GM12865 (cell line): ENCODE measurements around the gene TRIM51.

Source experiments
- DNase-seq: peaks from one replicate; pipeline ENCODE4 v3.0.0; 2010; ENCODE audit warnings: low read depth
- H3K4me3 ChIP-seq: 2 replicates; pipeline ENCODE4 v1.5.1; 2011; ENCODE audit warnings: mild to moderate bottlenecking, low read depth, low read length, control low read depth
- CTCF ChIP-seq: IDR thresholded peaks from 2 replicates; pipeline ENCODE4 v1.5.1; 2011; ENCODE audit warnings: low read length, control low read depth, low read depth, inconsistent platforms; ENCODE audit not compliant: insufficient read depth; ENCODE audit errors: missing control alignments

Gene TRIM51

DNA sequence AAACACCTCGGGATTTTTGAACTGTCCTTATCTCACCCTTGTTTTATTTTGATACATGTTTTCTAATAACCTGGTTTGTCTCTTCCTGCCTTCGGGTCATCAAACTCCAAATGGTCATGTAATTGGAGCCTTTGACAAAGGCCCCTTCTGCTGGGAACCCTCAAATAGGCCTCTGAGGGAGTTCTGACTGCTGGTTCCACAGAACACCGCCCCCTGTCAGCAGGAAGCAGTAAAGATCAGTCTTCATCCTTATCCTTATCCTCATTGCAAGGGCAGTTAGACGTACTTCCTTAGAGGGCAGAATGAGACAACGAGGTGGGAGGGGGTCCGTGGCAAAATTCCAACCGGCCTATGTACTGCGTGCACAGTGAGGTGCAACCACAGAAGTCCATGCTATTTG, 12.1 kb downstream of the TRIM51 start:
- no peak for DNase-seq
- H3K4me3 ChIP-seq = no peak overlapping the region
- no peak for TF ChIP-seq CTCF

GRCh38 chr11:55902308-55902707, 19.2 kb downstream of the TRIM51 start:
- TF ChIP-seq CTCF = no peak
- no peak for DNase-seq
- no peak overlapping the region for H3K4me3 ChIP-seq

GRCh38 chr11:55914482-55914881, 31.4 kb downstream of the TRIM51 start, which contains the start of gene OR5W2:
TSS of gene OR5W2 (minus strand) at chr11:55914582. CDS start at chr11:55914582, 0 bp downstream.
- TF ChIP-seq CTCF = no peak
- H3K4me3 ChIP-seq = no peak within 1 kb of the TSS
- DNase-seq = no peak

DNA sequence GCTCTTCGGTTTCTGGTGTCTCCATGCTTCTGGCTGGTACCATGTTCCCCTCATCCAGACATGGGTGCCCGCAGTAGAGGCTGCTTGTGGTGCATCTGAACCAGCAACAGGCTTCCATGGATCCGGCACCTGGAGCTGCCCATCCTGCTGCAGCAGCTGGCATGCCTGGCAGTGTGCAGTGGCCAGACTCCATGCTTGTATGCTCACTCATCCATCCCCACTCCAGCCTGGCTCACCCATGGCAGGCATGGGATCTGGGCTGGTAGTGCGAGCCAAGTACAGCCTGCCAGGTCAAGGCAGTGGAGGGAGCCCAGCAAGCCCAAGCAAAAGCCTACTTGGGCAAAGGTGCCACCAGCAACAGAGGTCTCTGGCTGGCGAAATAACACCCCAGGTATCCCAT, 37.4 kb downstream of the TRIM51 start:
- DNase-seq = no peak
- H3K4me3 ChIP-seq = no peak overlapping the region
- no peak for TF ChIP-seq CTCF

DNA sequence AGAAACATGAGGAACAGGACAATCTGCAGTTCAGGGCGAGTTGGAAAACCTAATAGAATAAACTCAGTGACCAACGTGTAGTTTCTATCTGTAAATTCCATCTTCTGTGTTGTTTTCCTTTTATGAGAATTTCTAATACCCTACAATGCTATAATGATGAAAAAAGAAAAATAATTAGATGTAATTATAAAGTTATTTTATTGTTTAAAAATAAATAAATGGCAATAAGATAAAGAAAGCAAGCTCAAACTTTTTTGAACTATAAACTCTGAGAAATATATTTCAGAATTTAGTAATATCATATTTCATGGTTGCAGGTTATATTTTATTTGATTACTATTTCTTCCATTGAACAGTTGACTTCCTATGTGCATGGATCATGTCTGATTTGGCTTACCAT, 53.2 kb downstream of the TRIM51 start, which contains the start of gene OR5I1:
Gene OR5I1 (minus strand): TSS at position 101 of the 400 bp plus-strand sequence. CDS start 0 bp downstream, at position 101.
- no peak for TF ChIP-seq CTCF
- no peak within 1 kb of the TSS for H3K4me3 ChIP-seq
- no peak for DNase-seq
